NCI-H2227 treated with DMSO at 0.1 percent for 48 hours (cell line): ENCODE data around the gene RNF11.

Experiments used
- DNase-seq: peaks from one replicate; lab custom pipeline; 2025; lab: John Stamatoyannopoulos, UW

RNF11 gene

DNA sequence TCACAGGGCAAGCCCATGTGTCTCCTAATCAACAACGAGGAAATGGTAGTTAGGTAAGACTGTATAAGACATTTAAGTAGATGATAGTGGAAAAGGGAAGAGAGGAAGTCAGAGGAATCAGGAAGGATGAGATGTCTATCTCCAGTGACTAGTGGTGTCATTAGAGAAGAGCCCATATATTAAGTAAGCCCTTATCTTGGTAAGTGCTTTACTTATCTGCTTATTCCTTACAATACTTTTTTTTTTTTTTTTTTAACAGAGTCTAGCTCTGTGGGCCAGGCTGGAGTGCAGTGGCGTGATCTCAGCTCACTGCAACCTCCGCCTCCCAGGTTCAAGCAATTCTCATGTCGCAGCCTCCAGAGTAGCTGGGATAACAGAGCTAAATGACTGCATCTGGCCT, 29.5 kb downstream of the RNF11 start:
- no peak for DNase-seq

- DNase-seq: no peak
Observed at GRCh38 chr1:51266181-51266580, 30.1 kb downstream of the RNF11 start.

GRCh38 chr1:51266791-51267190, 30.7 kb downstream of the RNF11 start:
- DNase-seq: no peak

- no peak for DNase-seq
Observed at GRCh38 chr1:51268634-51269033, 32.6 kb downstream of the RNF11 start.

DNA sequence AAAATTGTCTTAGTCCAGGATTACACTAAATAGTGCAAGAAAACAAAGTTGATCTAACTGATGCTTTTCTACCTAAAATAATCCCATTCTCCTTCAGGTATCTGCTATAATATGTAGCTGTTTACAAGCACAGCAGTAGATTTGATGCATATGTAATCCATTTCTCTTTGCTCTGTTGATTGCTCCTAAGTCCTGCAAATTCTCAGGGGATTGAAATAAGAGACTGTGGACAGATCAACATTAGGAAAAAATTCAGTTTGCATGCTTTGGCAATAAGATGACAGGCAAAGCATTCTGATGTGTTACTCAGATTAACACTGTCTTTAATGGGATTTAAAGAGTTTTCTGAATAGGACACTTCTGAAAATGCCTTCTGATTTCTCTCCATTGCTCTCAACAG, 34.7 kb downstream of the RNF11 start:
- DNase-seq: no peak

DNA sequence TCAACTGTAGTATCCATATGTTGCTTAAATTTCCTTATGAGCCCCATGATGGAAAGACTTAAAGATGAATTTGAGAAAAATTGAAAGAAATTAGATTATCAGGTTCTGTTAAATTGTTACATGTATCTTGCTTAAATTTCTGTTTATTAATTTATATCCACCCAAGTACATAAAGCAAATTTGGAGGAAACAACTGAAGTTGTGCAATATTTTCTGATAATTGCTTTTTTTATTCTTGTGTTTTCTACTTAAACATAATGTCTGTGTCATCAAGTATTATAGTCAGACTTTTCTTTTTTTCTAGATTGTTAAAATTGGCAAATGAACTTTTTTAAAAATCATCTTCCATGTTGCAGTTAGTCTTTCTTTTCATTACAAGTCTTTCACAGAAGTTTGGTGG, 36.8 kb downstream of the RNF11 start:
- no peak for DNase-seq

- no peak for DNase-seq
Observed at GRCh38 chr1:51274676-51275075, 38.6 kb downstream of the RNF11 start.

DNA sequence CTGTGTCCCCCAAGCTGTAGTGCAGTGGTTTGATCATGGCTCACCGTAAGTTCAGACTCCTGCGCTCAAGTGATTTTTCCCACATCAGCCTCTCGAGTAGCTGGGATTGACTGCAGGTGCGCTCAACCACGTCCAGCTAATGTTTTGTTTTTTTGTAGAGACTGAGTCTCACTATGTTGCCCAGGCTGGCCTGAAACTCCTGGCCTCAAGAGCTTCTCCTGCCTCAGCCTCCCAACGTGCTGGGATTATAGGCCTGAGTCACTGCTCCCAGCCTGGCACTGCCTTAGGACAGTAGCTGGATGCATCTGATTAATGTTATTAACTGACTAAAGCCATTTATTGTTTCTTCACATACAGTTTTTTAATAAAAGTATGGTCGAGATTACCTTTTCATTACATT, 40.2 kb downstream of the RNF11 start:
- DNase-seq: no peak

GRCh38 chr1:51280321-51280978, 44.4 kb downstream of the RNF11 start:
- DNase-seq: no peak

GRCh38 chr1:51281807-51282206, 45.7 kb downstream of the RNF11 start:
- DNase-seq: no peak

DNA sequence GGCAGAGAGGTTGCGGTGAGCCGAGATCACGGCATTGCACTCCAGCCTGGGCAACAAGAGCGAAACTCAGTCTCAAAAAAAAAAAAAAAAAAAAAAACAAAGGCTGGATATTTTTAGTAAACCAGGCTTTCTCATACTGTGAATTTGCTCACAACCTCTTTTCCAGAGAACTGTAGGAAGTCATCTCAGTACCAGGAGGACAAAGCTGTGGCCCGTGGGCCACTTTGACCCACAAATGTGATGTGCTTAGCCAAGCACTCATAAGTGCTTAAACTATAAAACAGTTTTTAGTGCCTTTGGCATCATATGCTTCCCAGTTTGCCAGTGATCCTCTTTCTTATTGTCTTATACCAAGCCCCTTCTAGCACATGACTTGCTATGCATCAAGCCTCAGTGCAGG, 46.5 kb downstream of the RNF11 start:
- no peak for DNase-seq

- no peak for DNase-seq
Observed at GRCh38 chr1:51283979-51284378, 47.9 kb downstream of the RNF11 start.

- DNase-seq: no peak
Observed at GRCh38 chr1:51284487-51284954, 48.4 kb downstream of the RNF11 start.

DNA sequence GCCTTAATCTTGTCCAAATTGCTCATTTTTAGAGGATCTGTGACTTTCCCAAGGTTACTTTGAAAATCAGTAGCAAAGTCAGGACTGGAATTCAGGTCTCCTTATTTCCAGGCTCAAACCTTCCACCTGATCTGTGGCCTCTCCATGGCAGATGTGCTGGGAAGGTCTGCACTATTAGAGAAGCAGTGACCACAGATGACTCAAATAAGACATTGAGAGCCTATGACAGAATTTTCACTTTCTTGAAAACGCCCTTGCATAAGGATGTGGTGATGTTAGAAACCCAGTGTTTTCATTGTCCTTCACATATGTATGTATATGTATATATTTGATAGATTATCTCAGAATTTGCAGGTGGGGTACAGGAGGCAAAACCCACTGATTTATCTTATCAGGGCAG, 49.0 kb downstream of the RNF11 start:
- DNase-seq: no peak

- DNase-seq: no peak
Observed at GRCh38 chr1:51287966-51288365, 51.9 kb downstream of the RNF11 start.

- no peak for DNase-seq
Observed at GRCh38 chr1:51288578-51288977, 52.5 kb downstream of the RNF11 start.

- no peak for DNase-seq
Observed at GRCh38 chr1:51289676-51290488, 53.8 kb downstream of the RNF11 start.

- no peak for DNase-seq
Observed at GRCh38 chr1:51290489-51290847, 54.4 kb downstream of the RNF11 start.

DNA sequence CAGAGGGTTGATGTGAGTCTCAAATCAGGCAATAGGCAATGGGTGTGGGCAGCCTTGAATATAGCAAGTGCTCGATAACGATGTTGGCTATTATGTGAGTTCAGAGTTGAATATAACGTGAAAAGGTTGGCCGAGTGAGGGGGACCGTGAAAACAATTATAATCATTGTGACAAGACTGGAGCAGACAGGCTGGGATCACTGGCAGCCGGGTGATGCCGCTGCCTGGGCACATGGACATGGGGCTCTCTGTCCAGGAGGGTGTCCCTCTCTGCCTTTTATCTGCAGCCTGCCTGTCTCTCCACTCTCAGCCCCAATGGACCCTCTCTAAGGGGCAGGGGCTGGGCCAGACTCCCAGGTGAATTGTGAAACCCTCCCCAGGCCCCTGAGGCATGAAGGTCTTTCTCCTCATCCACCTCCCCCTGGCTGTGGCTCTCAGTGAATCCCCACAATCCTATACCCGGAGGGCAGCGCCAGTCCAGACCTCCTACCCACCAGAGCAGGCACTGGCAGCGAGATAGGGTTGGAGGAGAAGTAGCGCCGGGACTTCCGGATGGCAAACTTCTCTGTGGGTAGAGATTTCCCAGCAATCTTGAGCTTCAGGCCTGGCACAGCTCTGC, 57.9 kb downstream of the RNF11 start:
- DNase-seq: no peak

GRCh38 chr1:51294566-51295184, 58.6 kb downstream of the RNF11 start:
- no peak for DNase-seq

GRCh38 chr1:51295926-51296325, 59.9 kb downstream of the RNF11 start:
- no peak for DNase-seq
